Mesothelial cell of epicardium (in vitro differentiated cells): Measurements from ENCODE around the gene GAD2. TPM values are rescaled to one million over a fixed set of nuclear protein-coding genes. Genes with fewer than 3 reads are reported as not detected.

Experiments used
- DNase-seq, 2 experiments: peaks; one replicate each; pipeline ENCODE4 v3.0.0; 2021; ENCODE audit warnings: low spot score in 2 of 2; ENCODE audit not compliant: unreplicated experiment in 2 of 2
- H3K27ac Mint-ChIP-seq: 2 replicates; pipeline ENCODE4 v1.8.0; 2021; ENCODE audit warnings: mixed read lengths
- H3K27me3 Mint-ChIP-seq: 2 replicates; pipeline ENCODE4 v1.8.0; 2021; ENCODE audit warnings: low read depth, mixed read lengths
- H3K36me3 Mint-ChIP-seq: 2 replicates; pipeline ENCODE4 v1.8.0; 2021; ENCODE audit warnings: mixed read lengths
- H3K4me1 Mint-ChIP-seq: 2 replicates; pipeline ENCODE4 v1.8.0; 2021; ENCODE audit warnings: mixed read lengths
- H3K4me3 Mint-ChIP-seq: 2 replicates; pipeline ENCODE4 v1.8.0; 2021; ENCODE audit warnings: mild to moderate bottlenecking, moderate library complexity, mixed read lengths
- H3K9me3 Mint-ChIP-seq: 2 replicates; pipeline ENCODE4 v1.8.0; 2021; ENCODE audit warnings: mixed read lengths
- CTCF ChIP-seq: fragments of 200-600 bp; sonication (generic); IDR thresholded peaks from one replicate; pipeline ENCODE4 v1.5.0; 2021; ENCODE audit warnings: antibody characterized with exemption; ENCODE audit not compliant: unreplicated experiment
- total RNA-seq: library from RNA; stranded (reverse); gene quantifications from 3 replicates; pipeline ENCODE4 v1.2.1, GENCODE V29; 2021

GAD2 gene
- total RNA-seq, 1 donor from 2014 or later, result not detected

GRCh38 chr10:26222563-26222962 is 6.0 kb downstream of the GAD2 start:
- Mint-ChIP-seq H3K36me3 (no peaks in the 10 kb centered on the region), H3K4me1 (peaks cover 3% of the 10 kb centered on the region), H3K27me3 (peaks cover 91% of the 10 kb centered on the region), H3K27ac (no peak overlapping the region), H3K4me3 (no peak overlapping the region), H3K9me3 (no peaks in the 10 kb centered on the region)
- TF ChIP-seq CTCF, result no peak
- no peak for DNase-seq

DNA sequence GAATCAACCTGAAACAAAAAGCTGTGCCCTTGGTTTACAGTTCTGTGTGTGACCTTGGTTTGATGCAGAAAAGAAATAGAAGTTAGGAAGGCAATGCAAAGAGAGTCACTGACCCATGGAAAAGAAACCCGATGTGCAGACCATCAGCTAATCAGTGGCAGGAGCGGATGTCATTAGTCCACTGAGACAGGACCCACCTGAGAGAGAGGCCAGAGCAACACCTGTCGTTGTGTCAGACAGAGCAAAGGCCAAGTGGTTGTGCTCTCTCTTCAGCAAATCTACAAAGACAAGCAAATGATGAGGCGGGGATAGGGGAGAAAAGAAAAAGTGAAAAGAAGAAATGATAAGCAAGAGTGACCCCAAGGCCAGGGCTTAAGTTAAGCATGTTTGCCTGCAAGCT is 8.7 kb downstream of the GAD2 start:
- no peak for TF ChIP-seq CTCF
- H3K4me1 Mint-ChIP-seq, result no peaks in the 10 kb centered on the region
- H3K36me3 Mint-ChIP-seq, result no peaks in the 10 kb centered on the region
- no peaks in the 10 kb centered on the region for H3K9me3 Mint-ChIP-seq
- H3K27ac Mint-ChIP-seq, result no peak overlapping the region
- no peak for DNase-seq
- H3K4me3 Mint-ChIP-seq, result no peak overlapping the region
- peaks cover 81% of the 10 kb centered on the region for H3K27me3 Mint-ChIP-seq

GRCh38 chr10:26227786-26228185 is 11.2 kb downstream of the GAD2 start:
- Mint-ChIP-seq H3K36me3 (no peaks in the 10 kb centered on the region), H3K9me3 (no peaks in the 10 kb centered on the region), H3K4me1 (no peaks in the 10 kb centered on the region), H3K27me3 (peaks cover 58% of the 10 kb centered on the region), H3K4me3 (no peak overlapping the region), H3K27ac (no peak overlapping the region)
- DNase-seq, result no peak
- TF ChIP-seq CTCF, result no peak

GRCh38 chr10:26232174-26232573 is 15.6 kb downstream of the GAD2 start:
- H3K4me1 Mint-ChIP-seq, result peaks cover 10% of the 10 kb centered on the region
- no peak overlapping the region for H3K27ac Mint-ChIP-seq
- no peak for TF ChIP-seq CTCF
- no peak overlapping the region for H3K4me3 Mint-ChIP-seq
- peaks cover 29% of the 10 kb centered on the region for H3K27me3 Mint-ChIP-seq
- H3K36me3 Mint-ChIP-seq, result no peaks in the 10 kb centered on the region
- no peak for DNase-seq
- no peaks in the 10 kb centered on the region for H3K9me3 Mint-ChIP-seq

DNA sequence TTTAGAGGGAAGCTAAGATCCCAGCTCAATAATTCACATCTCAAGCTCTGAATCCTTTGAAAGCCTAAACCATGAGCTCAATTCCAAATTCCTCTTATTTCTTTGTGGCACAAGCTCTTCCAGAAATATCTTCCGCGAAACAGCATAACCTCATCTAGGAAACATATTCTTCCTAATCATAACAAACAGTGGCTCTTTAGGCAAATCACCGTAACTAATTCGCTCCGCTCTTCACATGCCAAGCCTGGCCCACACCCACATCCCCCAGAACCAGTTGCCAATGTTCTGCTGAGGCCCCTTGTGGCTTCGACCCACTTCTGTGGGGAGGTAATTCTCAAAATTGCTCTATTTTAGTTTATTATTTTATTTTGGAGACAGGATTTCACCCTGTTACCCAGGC is 19.2 kb downstream of the GAD2 start:
- H3K27ac Mint-ChIP-seq, result no peak overlapping the region
- peaks cover 31% of the 10 kb centered on the region for H3K27me3 Mint-ChIP-seq
- H3K36me3 Mint-ChIP-seq, result no peaks in the 10 kb centered on the region
- peaks cover 10% of the 10 kb centered on the region for H3K4me1 Mint-ChIP-seq
- no peak for TF ChIP-seq CTCF
- DNase-seq, result no peak
- no peak overlapping the region for H3K4me3 Mint-ChIP-seq
- no peaks in the 10 kb centered on the region for H3K9me3 Mint-ChIP-seq

- H3K9me3 Mint-ChIP-seq, result no peaks in the 10 kb centered on the region
- no peak overlapping the region for H3K4me3 Mint-ChIP-seq
- H3K27me3 Mint-ChIP-seq, result peaks cover 40% of the 10 kb centered on the region
- DNase-seq, result no peak
- TF ChIP-seq CTCF, result no peak
- no peak overlapping the region for H3K27ac Mint-ChIP-seq
- no peaks in the 10 kb centered on the region for H3K36me3 Mint-ChIP-seq
- peaks cover 5% of the 10 kb centered on the region for H3K4me1 Mint-ChIP-seq
Observed at GRCh38 chr10:26238378-26238777, 21.8 kb downstream of the GAD2 start.
